ENCODE data around the gene PCCB. TPM values are rescaled to one million over a fixed set of nuclear protein-coding genes. Genes with fewer than 3 reads are reported as not detected.

PCCB gene
- total RNA-seq, 2 experiments from 2014 or later = 39.7 to 51.5 TPM

GRCh38 chr3:136332302-136332701 lies 82.2 kb downstream of the PCCB start:
- Histone ChIP-seq H3K9me2 (ENCODE audit: insufficient read depth, low read length) (no peaks in the 10 kb centered on the region), H3K9me3 (ENCODE audit: low read length) (no peaks in the 10 kb centered on the region), H4K20me1 (ENCODE audit: insufficient read depth, low read length) (no peaks in the 10 kb centered on the region), H3K79me2 (ENCODE audit: insufficient read depth, low read depth, low read length) (no peaks in the 10 kb centered on the region), H3K36me3 (ENCODE audit: insufficient read depth, low read length) (peaks cover 73% of the 10 kb centered on the region), H3K27ac (ENCODE audit: low read depth, low read length, poor library complexity, severe bottlenecking) (no peak overlapping the region), H3K4me1 (ENCODE audit: insufficient read depth, low read length, poor library complexity, severe bottlenecking) (no peaks in the 10 kb centered on the region), H3K4me2 (ENCODE audit: low read length) (no peak overlapping the region), H2AFZ (ENCODE audit: low read length) (no peak overlapping the region), H3K4me3 (ENCODE audit: low read depth, low read length, poor library complexity, severe bottlenecking) (no peak overlapping the region)
- intact Hi-C loops (cut with micrococcal nuclease; ENCODE audit: unreplicated experiment) = no loop called here
- DNase-seq (ENCODE audit: low spot score) = no peak
- POLR2A ChIA-PET = interaction anchor here (0.6 to 1.5 kb wide), 2 partner anchors 9 to 19 kb away, joined by 4 read pairs; no protein-coding TSS in a partner anchor
- TF ChIP-seq EZH2phosphoT487 (IDR thresholded peaks at IDR 0.05; ENCODE audit: borderline replicate concordance, low read depth, low read length) (no peak), CTCF (conservative IDR thresholded peaks at IDR 0.05; ENCODE audit: low read length) (no peak)
- TSS peak; percentile 35 for BruUV-seq (replicated peaks)
- CTCF ChIA-PET (ENCODE audit: unreplicated experiment) = no interaction called here

- H2AFZ ChIP-seq (ENCODE audit: low read length) = no peak overlapping the region
- POLR2A ChIA-PET = interaction anchor here (0.7 to 1.7 kb wide), 3 partner anchors 13 to 247 kb away, joined by 3 to 6 read pairs (median 4); no protein-coding TSS in a partner anchor
These were observed 82.6 kb downstream of the PCCB start for GRCh38 chr3:136332776-136333175.

More at GRCh38 chr3:136332776-136333175, 82.6 kb downstream of the PCCB start:
- intact Hi-C loops (cut with micrococcal nuclease; ENCODE audit: unreplicated experiment) = no loop called here
- DNase-seq (ENCODE audit: low spot score) = no peak
- no peaks in the 10 kb centered on the region for H3K4me1 ChIP-seq (ENCODE audit: insufficient read depth, low read length, poor library complexity, severe bottlenecking)
- no peaks in the 10 kb centered on the region for H3K9me2 ChIP-seq (ENCODE audit: insufficient read depth, low read length)
- no peak overlapping the region for H3K4me3 ChIP-seq (ENCODE audit: low read depth, low read length, poor library complexity, severe bottlenecking)
- H3K9me3 ChIP-seq (ENCODE audit: low read length) = no peaks in the 10 kb centered on the region
- H3K4me2 ChIP-seq (ENCODE audit: low read length) = no peak overlapping the region
- no peaks in the 10 kb centered on the region for H3K79me2 ChIP-seq (ENCODE audit: insufficient read depth, low read depth, low read length)
- CTCF ChIA-PET (ENCODE audit: unreplicated experiment) = no interaction called here
- no TSS peak for BruUV-seq (replicated peaks)
- TF ChIP-seq CTCF (conservative IDR thresholded peaks at IDR 0.05; ENCODE audit: low read length) = no peak
- TF ChIP-seq EZH2phosphoT487 (IDR thresholded peaks at IDR 0.05; ENCODE audit: borderline replicate concordance, low read depth, low read length) = no peak
- H3K36me3 ChIP-seq (ENCODE audit: insufficient read depth, low read length) = peaks cover 74% of the 10 kb centered on the region
- H4K20me1 ChIP-seq (ENCODE audit: insufficient read depth, low read length) = no peaks in the 10 kb centered on the region
- H3K27ac ChIP-seq (ENCODE audit: low read depth, low read length, poor library complexity, severe bottlenecking) = no peak overlapping the region
